Measurements from ENCODE around the gene TAS1R3.

The TAS1R3 gene

DNA sequence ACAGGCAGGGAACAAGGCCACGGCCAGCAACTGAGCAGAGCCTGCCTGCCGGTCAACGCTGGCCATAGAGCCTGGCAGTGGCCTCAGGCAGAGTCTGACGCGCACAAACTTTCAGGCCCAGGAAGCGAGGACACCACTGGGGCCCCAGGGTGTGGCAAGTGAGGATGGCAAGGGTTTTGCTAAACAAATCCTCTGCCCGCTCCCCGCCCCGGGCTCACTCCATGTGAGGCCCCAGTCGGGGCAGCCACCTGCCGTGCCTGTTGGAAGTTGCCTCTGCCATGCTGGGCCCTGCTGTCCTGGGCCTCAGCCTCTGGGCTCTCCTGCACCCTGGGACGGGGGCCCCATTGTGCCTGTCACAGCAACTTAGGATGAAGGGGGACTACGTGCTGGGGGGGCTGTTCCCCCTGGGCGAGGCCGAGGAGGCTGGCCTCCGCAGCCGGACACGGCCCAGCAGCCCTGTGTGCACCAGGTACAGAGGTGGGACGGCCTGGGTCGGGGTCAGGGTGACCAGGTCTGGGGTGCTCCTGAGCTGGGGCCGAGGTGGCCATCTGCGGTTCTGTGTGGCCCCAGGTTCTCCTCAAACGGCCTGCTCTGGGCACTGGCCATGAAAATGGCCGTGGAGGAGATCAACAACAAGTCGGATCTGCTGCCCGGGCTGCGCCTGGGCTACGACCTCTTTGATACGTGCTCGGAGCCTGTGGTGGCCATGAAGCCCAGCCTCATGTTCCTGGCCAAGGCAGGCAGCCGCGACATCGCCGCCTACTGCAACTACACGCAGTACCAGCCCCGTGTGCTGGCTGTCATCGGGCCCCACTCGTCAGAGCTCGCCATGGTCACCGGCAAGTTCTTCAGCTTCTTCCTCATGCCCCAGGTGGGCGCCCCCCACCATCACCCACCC lies at the start of gene TAS1R3:
TAS1R3 (plus strand) TSS at position 213 of the 898 bp plus-strand sequence; CDS start at position 279, 66 bp downstream.
- no peak for DNase-seq

DNA sequence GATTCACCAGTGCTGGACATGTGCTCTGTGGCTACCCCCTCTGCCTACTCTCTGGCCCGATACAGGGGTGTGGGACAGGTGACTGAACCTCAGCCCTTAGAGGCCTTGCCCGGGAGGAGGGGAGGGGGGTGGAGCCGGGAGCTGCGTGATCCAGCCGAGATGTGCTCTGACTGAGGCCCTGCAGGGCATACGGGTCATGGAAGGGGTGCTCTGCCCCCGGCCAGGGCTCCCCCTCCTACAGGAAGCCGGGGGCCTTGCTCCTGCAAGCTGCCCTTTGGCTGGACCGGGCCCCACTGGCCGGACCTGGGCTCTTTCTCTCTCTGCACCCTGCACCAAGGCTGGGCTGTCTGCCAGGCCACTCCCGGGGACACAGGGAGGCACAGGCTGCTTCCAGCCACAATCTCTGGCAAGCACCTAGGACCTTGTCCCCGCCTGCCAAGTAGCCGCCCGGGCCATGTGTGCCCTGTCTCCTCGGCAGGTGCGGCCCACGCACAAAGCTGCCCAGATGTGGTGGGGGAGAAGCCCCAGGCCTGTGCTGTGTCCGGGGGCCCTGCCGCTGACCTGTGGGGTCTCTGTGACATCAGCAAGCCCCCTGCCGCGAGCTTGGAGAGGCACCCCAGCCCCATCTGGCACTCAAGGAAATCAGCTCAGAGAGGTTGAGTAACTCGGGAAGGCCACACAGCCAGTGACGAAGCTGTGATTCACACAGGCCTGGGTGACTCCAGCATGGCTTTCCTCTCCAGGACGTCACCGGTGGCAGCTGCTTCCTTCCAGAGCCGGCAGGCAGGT lies 49.4 kb upstream of the TAS1R3 start:
- DNase-seq, result no peak

DNA sequence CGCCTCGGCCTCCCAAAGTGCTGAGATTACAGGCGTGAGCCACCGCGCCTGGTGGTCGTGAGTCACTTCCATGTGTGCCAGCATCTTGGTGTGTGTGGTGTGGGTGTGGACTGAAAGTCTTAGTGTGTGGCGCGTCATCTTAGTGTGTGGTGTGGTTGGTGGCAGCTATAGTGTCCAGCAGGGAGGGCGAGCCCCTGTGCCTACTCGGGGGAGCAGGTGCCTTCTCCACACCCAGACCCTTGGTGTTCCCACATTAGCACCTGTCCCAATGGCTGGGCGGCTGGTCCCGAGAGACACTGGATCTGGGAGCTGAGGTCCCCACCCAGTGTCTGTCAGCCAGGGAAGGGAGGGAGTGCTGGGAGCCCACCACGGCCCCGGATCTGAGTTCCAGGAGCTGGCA lies 48.1 kb upstream of the TAS1R3 start:
- DNase-seq, result no peak

DNA sequence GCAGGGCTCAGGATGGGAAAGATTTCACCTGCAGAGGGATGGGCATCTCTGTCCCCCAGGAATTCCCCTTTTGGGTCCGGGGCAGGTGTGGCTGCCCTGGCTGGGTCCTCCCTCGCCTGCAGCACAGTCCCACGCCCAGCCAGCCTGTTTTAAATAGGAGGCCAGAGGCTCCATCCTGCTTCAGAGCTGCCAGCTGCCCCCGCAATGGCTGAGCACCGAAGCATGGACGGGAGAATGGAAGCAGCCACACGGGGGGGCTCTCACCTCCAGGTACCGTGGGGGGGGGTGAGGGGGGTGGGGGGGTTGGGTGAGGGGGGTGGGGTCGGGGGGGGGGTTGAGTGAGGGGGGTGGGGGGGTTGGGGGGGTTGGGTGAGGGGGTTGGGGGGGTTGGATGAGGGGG lies 47.3 kb upstream of the TAS1R3 start:
- peak; percentile 24 for DNase-seq

DNA sequence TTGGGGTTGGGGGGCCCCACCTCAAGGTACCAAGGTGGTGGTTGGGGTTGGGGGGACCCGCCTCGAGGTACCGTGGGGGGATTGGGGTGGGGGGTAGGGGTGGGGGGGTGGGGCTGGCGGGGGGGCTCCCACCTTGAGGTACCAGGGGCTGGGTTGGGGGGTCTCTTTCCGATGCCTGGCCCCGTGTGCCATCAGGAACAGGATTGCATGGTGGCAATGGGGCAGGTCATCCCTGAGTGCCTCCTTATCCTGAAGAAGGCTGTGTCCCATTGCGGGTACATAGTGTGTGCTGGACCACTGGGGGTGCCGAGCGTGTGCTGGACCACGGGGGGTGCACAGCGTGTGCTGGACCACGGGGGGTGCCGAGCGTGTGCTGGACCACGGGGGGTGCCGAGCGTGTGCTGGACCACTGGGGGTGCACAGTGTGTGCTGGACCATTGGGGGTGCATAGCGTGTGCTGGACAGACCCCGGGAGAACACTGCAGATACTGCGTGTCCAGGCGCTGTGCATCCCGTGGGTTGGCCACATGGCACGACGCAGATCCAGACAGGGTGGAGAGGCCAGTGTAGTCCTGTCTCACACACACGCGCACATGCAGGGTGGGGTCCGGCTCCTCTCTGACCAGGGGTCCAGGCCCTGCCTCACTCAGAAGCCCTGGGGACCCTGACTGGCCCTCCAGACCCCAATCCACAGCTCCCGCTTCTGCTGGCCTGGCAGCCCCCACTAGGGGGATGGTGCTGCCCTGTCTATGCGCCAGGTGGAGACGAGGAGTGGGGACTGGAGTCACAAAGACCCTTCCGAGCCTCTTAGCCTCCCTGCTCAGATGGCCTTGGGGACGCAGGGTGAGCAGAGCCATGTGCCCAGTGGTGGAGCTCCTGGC lies 46.6 kb upstream of the TAS1R3 start:
- no peak for DNase-seq

DNA sequence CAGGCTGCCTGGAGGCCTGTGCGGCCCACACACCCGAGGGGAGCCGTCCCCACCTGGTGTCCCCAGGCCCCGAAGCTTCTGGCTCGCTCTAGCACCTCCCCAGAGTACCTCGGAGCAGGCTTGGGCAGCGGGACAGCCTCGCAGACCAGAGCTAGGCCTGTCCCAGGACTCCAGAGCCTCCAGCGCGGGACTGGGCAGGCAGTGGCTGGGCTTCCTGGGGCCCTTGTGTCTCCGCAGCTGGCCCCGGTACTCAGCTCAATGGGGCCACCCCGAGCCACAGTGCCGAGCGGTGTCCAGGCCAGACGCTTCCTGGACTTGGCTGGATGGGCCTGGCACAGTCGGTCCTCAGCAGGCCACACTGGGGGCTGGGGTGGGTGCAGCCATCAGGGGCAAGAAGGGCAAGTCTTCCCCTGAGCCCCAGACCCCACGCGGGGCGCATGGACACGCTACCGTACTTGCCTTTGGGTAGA lies 45.9 kb upstream of the TAS1R3 start:
- DNase-seq, result no peak

DNA sequence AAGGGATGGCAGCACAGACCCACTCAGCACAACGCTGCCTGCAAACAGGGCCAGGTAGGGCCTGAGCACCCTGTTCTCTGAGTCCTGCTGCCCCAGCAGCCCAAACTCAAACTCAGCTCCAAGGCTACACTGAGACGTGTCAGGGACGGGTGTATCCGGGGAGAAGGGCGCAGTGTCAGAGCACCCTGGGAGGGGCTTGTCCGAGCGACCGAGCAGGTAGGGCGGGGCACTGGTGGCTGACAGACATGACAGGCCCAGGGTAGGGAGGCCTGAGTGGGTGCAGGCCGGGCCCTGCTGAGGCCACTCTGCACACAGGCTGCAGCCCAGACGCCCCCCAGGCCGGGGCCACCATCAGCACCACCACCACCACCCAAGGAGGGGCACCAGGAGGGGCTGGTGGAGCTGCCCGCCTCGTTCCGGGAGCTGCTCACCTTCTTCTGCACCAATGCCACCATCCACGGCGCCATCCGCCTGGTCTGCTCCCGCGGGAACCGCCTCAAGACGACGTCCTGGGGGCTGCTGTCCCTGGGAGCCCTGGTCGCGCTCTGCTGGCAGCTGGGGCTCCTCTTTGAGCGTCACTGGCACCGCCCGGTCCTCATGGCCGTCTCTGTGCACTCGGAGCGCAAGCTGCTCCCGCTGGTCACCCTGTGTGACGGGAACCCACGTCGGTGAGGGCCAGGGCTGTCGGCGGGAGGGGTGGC lies 45.3 kb upstream of the TAS1R3 start:
- no peak for DNase-seq

DNA sequence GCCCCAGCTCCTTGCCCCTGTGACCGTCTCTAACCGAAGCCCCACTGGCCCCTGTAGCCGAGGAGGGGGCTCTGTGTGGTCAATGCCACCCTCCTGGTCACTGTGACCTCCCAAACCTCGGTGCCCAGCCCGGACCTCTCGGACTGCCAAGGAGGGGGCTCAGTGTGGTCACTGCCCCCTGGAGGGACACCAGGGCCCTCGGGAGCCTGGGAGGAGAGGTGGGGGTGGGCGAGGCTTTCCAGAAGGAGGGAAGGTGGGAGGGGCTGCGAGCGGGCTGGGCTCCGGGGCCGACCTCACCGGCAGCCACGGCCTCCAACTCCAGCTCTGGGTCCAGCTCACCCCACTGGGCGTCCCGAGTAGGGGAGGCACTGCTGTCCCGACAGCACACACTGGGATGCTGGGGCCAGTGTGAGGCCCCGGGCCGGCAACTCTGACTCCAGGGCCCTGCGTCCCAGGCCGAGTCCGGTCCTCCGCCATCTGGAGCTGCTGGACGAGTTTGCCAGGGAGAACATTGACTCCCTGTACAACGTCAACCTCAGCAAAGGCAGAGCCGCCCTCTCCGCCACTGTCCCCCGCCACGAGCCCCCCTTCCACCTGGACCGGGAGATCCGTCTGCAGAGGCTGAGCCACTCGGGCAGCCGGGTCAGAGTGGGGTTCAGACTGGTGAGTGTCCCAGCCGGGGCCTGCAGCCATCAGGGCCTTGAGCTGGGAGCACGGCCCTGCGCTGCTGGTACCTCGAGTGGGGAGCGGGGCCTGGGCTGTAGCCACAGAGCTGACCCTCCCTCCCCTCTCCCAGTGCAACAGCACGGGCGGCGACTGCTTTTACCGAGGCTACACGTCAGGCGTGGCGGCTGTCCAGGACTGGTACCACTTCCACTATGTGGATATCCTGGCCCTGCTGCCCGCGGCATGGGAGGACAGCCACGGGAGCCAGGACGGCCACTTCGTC lies 44.5 kb upstream of the TAS1R3 start:
- DNase-seq, result no peak

DNA sequence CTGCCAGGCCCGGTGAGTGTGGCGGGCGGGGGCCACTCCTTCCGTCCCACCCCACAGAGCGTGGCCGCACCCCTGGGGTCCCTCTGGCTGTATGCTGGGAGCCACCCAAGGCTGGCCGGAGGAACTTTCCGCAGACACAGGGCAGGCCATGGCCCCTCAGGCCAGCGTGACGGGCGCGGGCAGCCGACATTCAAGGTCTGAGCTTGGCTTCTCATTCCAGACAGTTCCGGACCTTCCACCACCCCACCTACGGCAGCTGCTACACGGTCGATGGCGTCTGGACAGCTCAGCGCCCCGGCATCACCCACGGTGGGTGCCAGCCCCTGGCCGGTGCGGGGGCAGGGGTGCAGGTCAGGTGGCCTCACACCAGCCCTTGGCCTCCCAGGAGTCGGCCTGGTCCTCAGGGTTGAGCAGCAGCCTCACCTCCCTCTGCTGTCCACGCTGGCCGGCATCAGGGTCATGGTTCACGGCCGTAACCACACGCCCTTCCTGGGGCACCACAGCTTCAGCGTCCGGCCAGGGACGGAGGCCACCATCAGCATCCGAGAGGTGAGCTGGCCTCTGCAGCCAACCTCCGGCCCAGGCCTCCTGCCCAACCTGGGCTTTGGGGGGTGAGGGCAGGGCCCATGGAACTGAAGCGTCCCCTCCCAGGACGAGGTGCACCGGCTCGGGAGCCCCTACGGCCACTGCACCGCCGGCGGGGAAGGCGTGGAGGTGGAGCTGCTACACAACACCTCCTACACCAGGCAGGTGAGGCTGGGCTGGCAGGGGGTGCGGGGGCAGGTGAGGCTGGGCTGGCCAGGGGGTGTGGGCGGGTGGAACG lies 43.6 kb upstream of the TAS1R3 start:
- DNase-seq, result no peak

DNA sequence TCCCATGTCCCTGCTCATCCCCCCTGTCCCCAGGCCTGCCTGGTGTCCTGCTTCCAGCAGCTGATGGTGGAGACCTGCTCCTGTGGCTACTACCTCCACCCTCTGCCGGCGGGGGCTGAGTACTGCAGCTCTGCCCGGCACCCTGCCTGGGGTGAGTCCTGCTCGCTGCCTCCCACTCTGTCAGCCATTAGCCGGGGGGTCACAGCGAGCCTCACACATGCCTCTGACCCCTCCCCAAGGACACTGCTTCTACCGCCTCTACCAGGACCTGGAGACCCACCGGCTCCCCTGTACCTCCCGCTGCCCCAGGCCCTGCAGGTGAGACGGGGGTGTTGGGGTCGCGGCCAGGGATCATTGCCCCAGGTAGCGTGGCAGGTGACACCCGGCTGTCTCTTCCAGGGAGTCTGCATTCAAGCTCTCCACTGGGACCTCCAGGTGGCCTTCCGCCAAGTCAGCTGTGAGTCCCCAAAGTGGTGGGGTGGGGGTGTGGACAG lies 40.8 kb upstream of the TAS1R3 start:
- peak; percentile 69 for DNase-seq

DNA sequence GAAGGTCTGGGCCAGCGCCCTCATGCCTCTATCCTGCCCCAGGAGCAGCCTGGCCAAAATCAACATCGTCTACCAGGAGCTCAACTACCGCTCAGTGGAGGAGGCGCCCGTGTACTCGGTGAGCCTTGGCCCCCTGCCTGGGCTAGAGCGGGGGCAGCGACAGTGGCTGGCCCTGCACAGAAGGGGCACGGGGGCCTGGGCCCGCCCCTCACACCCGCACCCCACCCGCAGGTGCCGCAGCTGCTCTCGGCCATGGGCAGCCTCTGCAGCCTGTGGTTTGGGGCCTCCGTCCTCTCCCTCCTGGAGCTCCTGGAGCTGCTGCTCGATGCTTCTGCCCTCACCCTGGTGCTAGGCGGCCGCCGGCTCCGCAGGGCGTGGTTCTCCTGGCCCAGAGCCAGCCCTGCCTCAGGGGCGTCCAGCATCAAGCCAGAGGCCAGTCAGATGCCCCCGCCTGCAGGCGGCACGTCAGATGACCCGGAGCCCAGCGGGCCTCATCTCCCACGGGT lies 40.0 kb upstream of the TAS1R3 start:
- DNase-seq, result peak; percentile 25

DNA sequence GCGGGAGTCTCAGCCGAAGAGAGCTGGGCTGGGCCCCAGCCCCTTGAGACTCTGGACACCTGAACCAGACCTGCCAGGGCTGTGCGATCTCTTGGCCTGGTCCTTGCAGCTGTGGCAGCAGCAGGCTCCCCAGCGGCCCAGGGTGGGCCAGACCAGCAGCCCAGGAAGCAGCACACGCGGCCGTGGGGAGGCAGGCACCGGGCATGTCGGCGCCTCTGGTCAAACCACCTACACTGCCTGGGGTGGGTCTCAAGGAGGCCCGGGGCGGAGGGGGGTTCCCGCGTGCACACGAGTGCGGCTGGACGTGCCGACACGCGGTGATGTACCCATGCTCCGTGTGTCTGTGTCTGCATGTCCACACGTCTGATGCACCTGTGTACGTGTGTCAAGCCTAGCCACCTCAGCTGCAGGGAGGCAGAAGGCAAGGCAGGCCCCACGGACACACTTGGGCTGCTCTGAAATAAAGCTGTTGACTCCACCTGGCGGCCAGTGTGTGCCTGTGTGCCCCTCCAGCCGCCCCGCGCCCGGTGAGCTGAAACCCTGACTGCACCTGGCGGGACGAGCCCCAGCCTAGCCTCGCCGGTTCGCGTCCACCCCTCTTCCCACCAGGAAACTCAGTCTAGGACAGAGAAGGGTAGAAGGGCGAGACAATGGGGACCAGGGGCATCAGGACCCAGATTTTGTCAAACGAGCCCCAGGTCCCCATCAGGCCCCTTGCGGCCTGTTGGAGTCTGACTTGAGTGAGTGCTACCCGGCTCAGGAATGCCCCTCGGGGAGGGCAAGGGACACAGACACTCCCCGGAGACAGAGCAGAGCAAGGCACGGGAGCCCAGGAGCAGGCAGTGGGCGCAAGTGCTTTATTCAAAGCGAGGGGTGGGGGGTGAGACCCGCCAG lies 39.3 kb upstream of the TAS1R3 start:
- peak; percentile 60 for DNase-seq

DNA sequence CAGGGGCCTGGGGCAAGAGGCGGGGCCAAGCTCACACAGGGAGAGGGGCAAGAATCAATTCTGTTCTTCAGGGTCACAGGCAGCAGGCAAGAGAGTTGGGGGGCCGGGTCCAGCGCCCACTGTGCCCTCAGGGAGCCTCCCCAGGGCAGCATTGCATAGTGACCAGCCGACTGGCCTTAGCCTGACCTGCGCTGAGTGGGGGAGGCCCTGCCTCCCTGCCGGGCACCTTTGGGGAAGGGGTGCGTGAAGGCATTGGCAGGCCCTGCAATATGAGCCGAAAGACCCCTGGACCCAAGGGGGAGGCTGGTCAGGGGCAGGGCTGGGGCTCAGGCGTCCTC lies 38.7 kb upstream of the TAS1R3 start:
- DNase-seq, result no peak

DNA sequence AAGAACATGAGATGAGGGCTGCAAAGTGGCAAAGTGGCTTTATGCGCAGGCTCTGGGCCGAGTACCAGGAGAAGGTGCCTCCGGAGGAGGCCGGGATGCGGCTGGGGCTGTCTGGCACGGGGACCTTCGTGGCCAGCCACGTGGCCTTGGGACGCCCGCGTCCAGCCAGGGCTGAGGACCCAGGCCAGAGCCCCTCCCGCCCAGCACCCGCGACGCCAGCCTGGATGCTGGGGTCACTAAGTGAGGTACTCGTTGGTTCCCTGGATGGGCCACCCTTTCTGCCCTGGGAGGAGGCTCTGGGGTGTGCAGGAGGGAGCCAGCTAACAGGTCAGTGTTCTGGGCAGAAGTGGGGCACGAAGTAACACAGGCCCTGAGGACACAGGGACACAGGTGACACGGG lies 38.2 kb upstream of the TAS1R3 start:
- DNase-seq, result no peak

DNA sequence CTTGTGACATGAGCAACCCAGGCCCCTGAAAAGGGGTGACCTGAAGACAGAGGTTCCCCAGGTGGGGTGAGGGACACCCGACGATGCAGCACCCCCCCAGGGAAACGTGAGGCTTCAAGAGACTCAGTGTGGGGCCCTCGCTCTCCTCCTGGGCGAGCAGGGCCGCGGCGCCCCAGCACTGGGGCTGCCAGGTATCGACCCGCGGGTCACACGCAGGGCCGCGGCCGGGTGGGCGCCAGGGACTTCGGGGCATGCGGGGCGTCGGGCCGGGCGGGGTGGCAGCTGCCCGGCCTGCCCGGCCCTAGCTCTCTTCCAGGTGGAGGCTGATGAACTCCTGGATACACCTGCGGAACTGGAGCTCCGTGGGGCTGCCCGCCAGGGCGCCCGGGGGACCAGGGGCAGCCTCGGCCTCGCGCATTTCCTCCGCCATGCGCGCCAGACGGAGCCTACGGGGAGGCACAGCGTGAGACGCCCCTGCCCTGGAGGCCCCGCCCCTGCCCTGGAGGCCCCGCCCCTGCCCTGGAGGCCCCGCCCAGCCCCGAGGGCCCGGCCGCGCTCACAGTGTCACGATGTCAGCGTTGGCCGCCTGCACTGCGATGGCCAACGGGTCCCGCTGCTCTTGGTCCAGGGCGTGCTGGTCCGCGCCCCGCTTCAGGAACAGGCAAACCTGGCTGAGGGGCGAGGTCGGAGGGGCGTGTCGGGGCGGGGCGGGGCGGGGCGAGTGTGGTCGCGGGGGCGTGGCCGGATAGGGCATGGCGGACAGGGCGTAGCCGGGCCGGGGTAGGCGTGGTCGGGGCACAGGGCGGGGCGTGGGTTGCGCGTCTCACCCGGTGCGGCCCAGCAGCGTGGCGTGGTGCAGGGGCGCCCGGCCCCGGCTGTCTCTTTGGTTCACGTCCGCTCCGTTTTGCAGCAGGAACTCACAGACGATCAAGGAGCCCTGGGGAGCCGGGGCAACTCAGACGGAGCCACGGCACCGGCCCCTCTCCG lies 37.5 kb upstream of the TAS1R3 start:
- DNase-seq, result no peak

DNA sequence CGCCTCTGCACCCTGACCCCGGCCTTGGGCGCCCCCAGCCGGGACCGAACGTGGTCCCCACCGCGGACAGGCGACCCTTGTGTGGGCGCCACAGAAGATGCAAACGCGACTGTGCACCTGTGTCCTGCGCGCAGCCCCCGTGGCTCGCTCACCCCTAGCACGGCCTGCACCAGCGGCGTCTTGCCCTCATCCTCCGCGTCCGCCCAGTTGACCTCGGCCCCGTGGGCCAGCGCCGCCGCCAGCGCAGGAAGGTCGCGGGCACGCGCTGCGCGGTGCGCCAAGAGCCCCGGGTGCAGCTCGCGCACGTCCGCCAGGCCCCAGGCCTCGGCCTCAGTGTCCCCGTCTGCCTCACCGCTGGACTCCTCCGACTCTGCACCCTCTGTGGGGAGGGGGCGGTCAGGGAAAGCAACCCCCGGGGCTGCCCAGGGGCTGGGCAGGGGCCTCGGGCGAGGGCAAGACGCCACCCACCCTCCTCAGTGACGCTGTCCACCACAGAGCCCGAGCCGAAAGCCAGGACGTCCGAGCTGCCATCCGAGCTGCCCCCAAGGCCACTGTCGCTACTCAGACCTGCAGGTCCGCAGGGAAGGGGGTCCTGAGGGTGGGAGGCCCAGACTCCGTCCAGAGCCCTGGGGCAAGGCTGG lies 36.7 kb upstream of the TAS1R3 start:
- DNase-seq, result no peak

All from OCI-M1 (cell line).